HG02610 (cell line): ENCODE data around the gene ERCC5.

Experiments
- ATAC-seq: cut with Tn5 transposase; IDR thresholded peaks from one replicate; pipeline ENCODE4 v1.9.1; 2021; ENCODE audit warnings: mild to moderate bottlenecking, moderate library complexity; ENCODE audit not compliant: unreplicated experiment

Gene ERCC5

GRCh38 chr13:102914339-102914930, 68.6 kb downstream of the ERCC5 start:
- no peak for ATAC-seq

GRCh38 chr13:102915393-102915930, 69.6 kb downstream of the ERCC5 start:
- no peak for ATAC-seq

GRCh38 chr13:102917019-102917418, 71.2 kb downstream of the ERCC5 start:
- no peak for ATAC-seq

- no peak for ATAC-seq
Observed at GRCh38 chr13:102922184-102922583, 76.4 kb downstream of the ERCC5 start.
